Measurements from ENCODE around the gene WDR20. TPM values are rescaled to one million over a fixed set of nuclear protein-coding genes. Genes with fewer than 3 reads are reported as not detected.
"Not testable (repeated sequence)": the region's sequence is repeated elsewhere in the genome, so short reads cannot be mapped to it uniquely, and the experiment has no call there.

WDR20 gene
- total RNA-seq, 1 experiment from 2014 or later = 16.9 TPM

GRCh38 chr14:102150744-102151143 is 11.0 kb downstream of the WDR20 start:
- no peak overlapping the region for H3K9ac ChIP-seq (ENCODE audit: low read length)
- no peak overlapping the region for H2AFZ ChIP-seq (ENCODE audit: low read length)
- H3K9me2 ChIP-seq (replicated peaks; ENCODE audit: insufficient read depth, low read length) = no peaks in the 10 kb centered on the region
- no peak overlapping the region for H3K4me2 ChIP-seq (ENCODE audit: low read depth, low read length, poor library complexity, severe bottlenecking)
- no peak for DNase-seq
- peaks cover 9% of the 10 kb centered on the region; the same call in 1 of the 2 replicates for H3K36me3 ChIP-seq (ENCODE audit: insufficient read depth, low read length)
- H3K79me2 ChIP-seq (ENCODE audit: low read length) = peaks cover 96% of the 10 kb centered on the region
- no peaks in the 10 kb centered on the region for H3K27me3 ChIP-seq (ENCODE audit: low read length)
- H3K27ac ChIP-seq (ENCODE audit: low read length) = no peak overlapping the region
- H3K4me3 ChIP-seq (ENCODE audit: low read length) = no peak overlapping the region
- no peaks in the 10 kb centered on the region for H3K9me3 ChIP-seq (ENCODE audit: low read length)
- H4K20me1 ChIP-seq (ENCODE audit: insufficient read depth, low read depth, low read length) = no peaks in the 10 kb centered on the region; the same call in 1 of the 2 replicates
- H3K4me1 ChIP-seq (ENCODE audit: low read length) = no peaks in the 10 kb centered on the region

GRCh38 chr14:102151411-102151810 is 11.7 kb downstream of the WDR20 start:
- not testable (repeated sequence) for H3K27me3 ChIP-seq (ENCODE audit: low read length); H3K9me3 ChIP-seq (ENCODE audit: low read length); DNase-seq; H3K4me1 ChIP-seq (ENCODE audit: low read length); H3K4me2 ChIP-seq (ENCODE audit: low read depth, low read length, poor library complexity, severe bottlenecking); H3K9ac ChIP-seq (ENCODE audit: low read length); H2AFZ ChIP-seq (ENCODE audit: low read length); H3K36me3 ChIP-seq (ENCODE audit: insufficient read depth, low read length); H3K4me3 ChIP-seq (ENCODE audit: low read length); H3K9me2 ChIP-seq (replicated peaks; ENCODE audit: insufficient read depth, low read length); H3K27ac ChIP-seq (ENCODE audit: low read length); H4K20me1 ChIP-seq (ENCODE audit: insufficient read depth, low read depth, low read length)
- H3K79me2 ChIP-seq (ENCODE audit: low read length) = peaks cover 93% of the 10 kb centered on the region

GRCh38 chr14:102154121-102154520 is 14.4 kb downstream of the WDR20 start:
- H3K4me2 ChIP-seq (ENCODE audit: low read depth, low read length, poor library complexity, severe bottlenecking) = no peak overlapping the region
- H3K4me3 ChIP-seq (ENCODE audit: low read length) = no peak overlapping the region
- peaks cover 9% of the 10 kb centered on the region; the same call in 1 of the 2 replicates for H3K36me3 ChIP-seq (ENCODE audit: insufficient read depth, low read length)
- H3K9me2 ChIP-seq (replicated peaks; ENCODE audit: insufficient read depth, low read length) = no peaks in the 10 kb centered on the region
- H3K27me3 ChIP-seq (ENCODE audit: low read length) = no peaks in the 10 kb centered on the region
- no peak overlapping the region for H3K9ac ChIP-seq (ENCODE audit: low read length)
- peaks cover 82% of the 10 kb centered on the region for H3K79me2 ChIP-seq (ENCODE audit: low read length)
- H4K20me1 ChIP-seq (ENCODE audit: insufficient read depth, low read depth, low read length) = peaks cover 15% of the 10 kb centered on the region
- no peak overlapping the region for H3K27ac ChIP-seq (ENCODE audit: low read length)
- H3K4me1 ChIP-seq (ENCODE audit: low read length) = peaks cover 3% of the 10 kb centered on the region; the same call in 1 of the 2 replicates
- no peaks in the 10 kb centered on the region for H3K9me3 ChIP-seq (ENCODE audit: low read length)
- no peak overlapping the region for H2AFZ ChIP-seq (ENCODE audit: low read length)
- DNase-seq = peak; percentile 40

- H3K27ac ChIP-seq (ENCODE audit: low read length) = no peak overlapping the region
- H3K9ac ChIP-seq (ENCODE audit: low read length) = no peak overlapping the region
Observed at GRCh38 chr14:102154821-102155549, 15.3 kb downstream of the WDR20 start.

GRCh38 chr14:102157346-102157745 is 17.6 kb downstream of the WDR20 start:
- H3K9me3 ChIP-seq (ENCODE audit: low read length) = no peaks in the 10 kb centered on the region
- no peak overlapping the region for H3K27ac ChIP-seq (ENCODE audit: low read length)
- no peaks in the 10 kb centered on the region; the same call in 1 of the 2 replicates for H3K36me3 ChIP-seq (ENCODE audit: insufficient read depth, low read length)
- peaks cover 76% of the 10 kb centered on the region for H3K79me2 ChIP-seq (ENCODE audit: low read length)
- H3K4me3 ChIP-seq (ENCODE audit: low read length) = no peak overlapping the region
- DNase-seq = no peak
- H3K9me2 ChIP-seq (replicated peaks; ENCODE audit: insufficient read depth, low read length) = no peaks in the 10 kb centered on the region
- peaks cover 34% of the 10 kb centered on the region for H4K20me1 ChIP-seq (ENCODE audit: insufficient read depth, low read depth, low read length)
- H2AFZ ChIP-seq (ENCODE audit: low read length) = no peak overlapping the region
- no peak overlapping the region for H3K4me2 ChIP-seq (ENCODE audit: low read depth, low read length, poor library complexity, severe bottlenecking)
- H3K4me1 ChIP-seq (ENCODE audit: low read length) = peaks cover 3% of the 10 kb centered on the region; the same call in 1 of the 2 replicates
- H3K9ac ChIP-seq (ENCODE audit: low read length) = no peak overlapping the region
- no peaks in the 10 kb centered on the region for H3K27me3 ChIP-seq (ENCODE audit: low read length)

More at GRCh38 chr14:102154821-102155549, 15.3 kb downstream of the WDR20 start:
- no peak overlapping the region for H3K4me2 ChIP-seq (ENCODE audit: low read depth, low read length, poor library complexity, severe bottlenecking)
- DNase-seq = no peak
- H3K79me2 ChIP-seq (ENCODE audit: low read length) = peaks cover 82% of the 10 kb centered on the region
- H2AFZ ChIP-seq (ENCODE audit: low read length) = no peak overlapping the region
- H3K4me3 ChIP-seq (ENCODE audit: low read length) = no peak overlapping the region
- peaks cover 23% of the 10 kb centered on the region for H4K20me1 ChIP-seq (ENCODE audit: insufficient read depth, low read depth, low read length)
- peaks cover 3% of the 10 kb centered on the region; the same call in 1 of the 2 replicates for H3K4me1 ChIP-seq (ENCODE audit: low read length)
- no peaks in the 10 kb centered on the region for H3K27me3 ChIP-seq (ENCODE audit: low read length)
- no peaks in the 10 kb centered on the region for H3K9me2 ChIP-seq (replicated peaks; ENCODE audit: insufficient read depth, low read length)
- no peaks in the 10 kb centered on the region for H3K9me3 ChIP-seq (ENCODE audit: low read length)
- H3K36me3 ChIP-seq (ENCODE audit: insufficient read depth, low read length) = peaks cover 9% of the 10 kb centered on the region; the same call in 1 of the 2 replicates

GRCh38 chr14:102158797-102159196 is 19.1 kb downstream of the WDR20 start:
- no peak overlapping the region for H3K4me2 ChIP-seq (ENCODE audit: low read depth, low read length, poor library complexity, severe bottlenecking)
- H3K27me3 ChIP-seq (ENCODE audit: low read length) = no peaks in the 10 kb centered on the region
- peaks cover 37% of the 10 kb centered on the region for H4K20me1 ChIP-seq (ENCODE audit: insufficient read depth, low read depth, low read length)
- no peak overlapping the region for H2AFZ ChIP-seq (ENCODE audit: low read length)
- H3K27ac ChIP-seq (ENCODE audit: low read length) = no peak overlapping the region
- no peak overlapping the region for H3K4me3 ChIP-seq (ENCODE audit: low read length)
- H3K9ac ChIP-seq (ENCODE audit: low read length) = no peak overlapping the region
- H3K9me3 ChIP-seq (ENCODE audit: low read length) = no peaks in the 10 kb centered on the region
- DNase-seq = no peak
- peaks cover 76% of the 10 kb centered on the region for H3K79me2 ChIP-seq (ENCODE audit: low read length)
- no peaks in the 10 kb centered on the region for H3K36me3 ChIP-seq (ENCODE audit: insufficient read depth, low read length)
- H3K4me1 ChIP-seq (ENCODE audit: low read length) = peaks cover 3% of the 10 kb centered on the region; the same call in 1 of the 2 replicates
- no peaks in the 10 kb centered on the region for H3K9me2 ChIP-seq (replicated peaks; ENCODE audit: insufficient read depth, low read length)

- Histone ChIP-seq H3K4me1 (ENCODE audit: low read length) (peaks cover 3% of the 10 kb centered on the region; the same call in 1 of the 2 replicates), H3K9me2 (replicated peaks; ENCODE audit: insufficient read depth, low read length) (no peaks in the 10 kb centered on the region), H3K4me2 (ENCODE audit: low read depth, low read length, poor library complexity, severe bottlenecking) (no peak overlapping the region), H3K9me3 (ENCODE audit: low read length) (no peaks in the 10 kb centered on the region), H2AFZ (ENCODE audit: low read length) (no peak overlapping the region), H3K27ac (ENCODE audit: low read length) (no peak overlapping the region), H3K36me3 (ENCODE audit: insufficient read depth, low read length) (no peaks in the 10 kb centered on the region), H3K79me2 (ENCODE audit: low read length) (peaks cover 76% of the 10 kb centered on the region), H4K20me1 (ENCODE audit: insufficient read depth, low read depth, low read length) (peaks cover 46% of the 10 kb centered on the region), H3K9ac (ENCODE audit: low read length) (no peak overlapping the region), H3K4me3 (ENCODE audit: low read length) (no peak overlapping the region), H3K27me3 (ENCODE audit: low read length) (no peaks in the 10 kb centered on the region)
- no peak for DNase-seq
Observed at GRCh38 chr14:102159841-102160240, 20.1 kb downstream of the WDR20 start.

- Histone ChIP-seq H3K36me3 (ENCODE audit: insufficient read depth, low read length) (no peaks in the 10 kb centered on the region), H3K27ac (ENCODE audit: low read length) (no peak overlapping the region), H2AFZ (ENCODE audit: low read length) (no peak overlapping the region), H3K4me2 (ENCODE audit: low read depth, low read length, poor library complexity, severe bottlenecking) (no peak overlapping the region), H3K27me3 (ENCODE audit: low read length) (no peaks in the 10 kb centered on the region), H3K4me1 (ENCODE audit: low read length) (peaks cover under 1% of the 10 kb centered on the region; the same call in 1 of the 2 replicates), H3K9ac (ENCODE audit: low read length) (no peak overlapping the region), H3K4me3 (ENCODE audit: low read length) (no peak overlapping the region), H3K79me2 (ENCODE audit: low read length) (peaks cover 82% of the 10 kb centered on the region), H3K9me3 (ENCODE audit: low read length) (no peaks in the 10 kb centered on the region), H3K9me2 (replicated peaks; ENCODE audit: insufficient read depth, low read length) (no peaks in the 10 kb centered on the region), H4K20me1 (ENCODE audit: insufficient read depth, low read depth, low read length) (peaks cover 46% of the 10 kb centered on the region)
- no peak for DNase-seq
Observed at GRCh38 chr14:102162487-102162886, 22.8 kb downstream of the WDR20 start.

Measured in Karpas-422 (cell line).